NOMO-1 treated with DMSO at 0.1 percent for 48 hours (cell line): ENCODE measurements around the gene TEAD1.

ENCODE experiments used
- DNase-seq: peaks from one replicate; lab custom pipeline; 2025; ENCODE audit not compliant: unreplicated experiment; lab: John Stamatoyannopoulos, UW

The TEAD1 gene

GRCh38 chr11:12829540-12830314 is 155.5 kb downstream of the TEAD1 start:
- no peak for DNase-seq

- DNase-seq: no peak
These were observed 157.4 kb downstream of the TEAD1 start for GRCh38 chr11:12831471-12832202.

- no peak for DNase-seq
These were observed 158.4 kb downstream of the TEAD1 start for GRCh38 chr11:12832480-12833224.

- DNase-seq: no peak
These were observed 159.9 kb downstream of the TEAD1 start for GRCh38 chr11:12834166-12834565.

- no peak for DNase-seq
These were observed 160.4 kb downstream of the TEAD1 start for GRCh38 chr11:12834630-12835029.

- DNase-seq: no peak
These were observed 161.1 kb downstream of the TEAD1 start for GRCh38 chr11:12835286-12835685.

- no peak for DNase-seq
These were observed 164.4 kb downstream of the TEAD1 start for GRCh38 chr11:12838463-12839123.

GRCh38 chr11:12840871-12841660 is 166.8 kb downstream of the TEAD1 start:
- no peak for DNase-seq

GRCh38 chr11:12841946-12842630 is 167.9 kb downstream of the TEAD1 start:
- DNase-seq: peak; percentile 59

- DNase-seq: no peak
These were observed 168.9 kb downstream of the TEAD1 start for GRCh38 chr11:12842933-12843636.

- no peak for DNase-seq
These were observed 170.9 kb downstream of the TEAD1 start for GRCh38 chr11:12845163-12845562.

- DNase-seq: no peak
These were observed 171.6 kb downstream of the TEAD1 start for GRCh38 chr11:12845739-12846358.

GRCh38 chr11:12846786-12847615 is 172.8 kb downstream of the TEAD1 start:
- no peak for DNase-seq

- DNase-seq: no peak
These were observed 174.2 kb downstream of the TEAD1 start for GRCh38 chr11:12848413-12848812.

GRCh38 chr11:12853325-12853651 is 179.1 kb downstream of the TEAD1 start:
- DNase-seq: no peak

- no peak for DNase-seq
These were observed 179.6 kb downstream of the TEAD1 start for GRCh38 chr11:12853652-12854296.

- DNase-seq: no peak
These were observed 180.1 kb downstream of the TEAD1 start for GRCh38 chr11:12854297-12854661.

- no peak for DNase-seq
These were observed 180.6 kb downstream of the TEAD1 start for GRCh38 chr11:12854829-12855228.
